K562 (cell line): ENCODE data around the gene CNGA4. TPM values are rescaled to one million over a fixed set of nuclear protein-coding genes. Genes with fewer than 3 reads are reported as not detected.

Experiments used
- ARID1B ChIP-seq: fragments of 450-650 bp; IDR thresholded peaks from 2 replicates; pipeline ENCODE4 v1.6.1; 2016; ENCODE audit warnings: antibody characterized with exemption, mild to moderate bottlenecking, inconsistent platforms
- BRCA1 ChIP-seq, 2 experiments: fragments of 450-650 bp in 1 of 2; sonication (generic) in 1 of 2; formaldehyde crosslinking in 1 of 2; IDR thresholded peaks; 2 replicates each; pipeline versions ENCODE4 v1.5.0 to v1.6.1; 2017 to 2020; ENCODE audit warnings: mild to moderate bottlenecking in 1 of 2, missing genetic modification reagents in 1 of 2
- CBFA2T2 ChIP-seq: fragments of 450-650 bp; conservative IDR thresholded peaks from 2 replicates; pipeline ENCODE4 v1.6.1; 2017; ENCODE audit warnings: mild to moderate bottlenecking
- DPF2 ChIP-seq: fragments of 450-650 bp; IDR thresholded peaks from 2 replicates; pipeline ENCODE4 v1.6.1; 2016
- GATAD2B ChIP-seq: fragments of 450-650 bp; IDR thresholded peaks from 2 replicates; pipeline ENCODE4 v1.6.1; 2017; ENCODE audit warnings: mild to moderate bottlenecking, borderline replicate concordance
- MAFK ChIP-seq: IDR thresholded peaks from 2 replicates; pipeline ENCODE4 v1.6.1; 2011; ENCODE audit warnings: low read length, improper control_type of control experiment
- POLR2G ChIP-seq: fragments of 200-400 bp; formaldehyde crosslinking; IDR thresholded peaks from 2 replicates; pipeline ENCODE4 v1.6.1; 2017; ENCODE audit warnings: low read depth, mild to moderate bottlenecking, antibody characterized with exemption, low read length, moderate library complexity
- PRDM10 ChIP-seq: fragments of 450-650 bp; IDR thresholded peaks from 2 replicates; pipeline ENCODE4 v1.6.1; 2018; ENCODE audit not compliant: partially characterized antibody
- PTTG1 ChIP-seq: fragments of 450-650 bp; IDR thresholded peaks from 2 replicates; pipeline ENCODE4 v1.6.1; 2016; ENCODE audit warnings: low read depth, mild to moderate bottlenecking, missing genetic modification characterization, missing compliant biosample characterization
- TAL1 ChIP-seq: fragments of 450-650 bp; IDR thresholded peaks from 2 replicates; pipeline ENCODE4 v1.6.1; 2016; ENCODE audit warnings: mild to moderate bottlenecking
- TRIM24 ChIP-seq, 2 experiments: fragments of 450-650 bp; IDR thresholded peaks; 2 replicates each; pipeline ENCODE4 v1.6.1; 2016
- XRCC3 ChIP-seq: fragments of 450-650 bp; IDR thresholded peaks from 2 replicates; pipeline ENCODE4 v1.6.1; 2017; ENCODE audit warnings: mild to moderate bottlenecking, moderate library complexity
- ZBTB2 ChIP-seq: fragments of 450-650 bp; IDR thresholded peaks from 2 replicates; pipeline ENCODE4 v1.6.1; 2016; ENCODE audit warnings: antibody characterized with exemption
- ZFP36 ChIP-seq: fragments of 150-350 bp; IDR thresholded peaks from 2 replicates; pipeline ENCODE4 v1.6.1; 2018; ENCODE audit warnings: low read length, low read depth; ENCODE audit not compliant: partially characterized antibody
- ZNF146 ChIP-seq: IDR thresholded peaks from one replicate; pipeline ENCODE4 v1.6.1; 2018; ENCODE audit warnings: missing compliant biosample characterization; ENCODE audit not compliant: unreplicated experiment
- polyA plus RNA-seq, 8 experiments: library from polyadenylated mRNA; depleted of rRNA in 4 of 8; stranded (reverse) in 5 of 8; unstranded in 3 of 8; fragments of >200 nt; fragmentation: Nextera tagmentation in 2 of 8; fragmentation: Illumina TruSeq in 1 of 8; extraction: Ambion mirVana in 2 of 8; extraction: Trizol in 1 of 8; gene quantifications; 2 replicates each; pipeline versions ENCODE4 v1.2.1 to v1.2.3, GENCODE V29; 2011 to 2014; ENCODE audit warnings: inconsistent platforms in 1 of 8, missing spikeins in 1 of 8
- total RNA-seq, 7 experiments: library from RNA; depleted of rRNA in 6 of 7; stranded (reverse); fragments of >200 nt in 6 of 7; fragmentation: Illumina TruSeq in 2 of 7; extraction: Trizol in 2 of 7; gene quantifications; 2 replicates each; pipeline versions ENCODE4 v1.2.1 to v1.2.3, GENCODE V29; 2011 to 2021; ENCODE audit warnings: low replicate concordance in 1 of 7

CNGA4 gene
- total and polyA plus RNA-seq, 9 of the 15 experiments (the other 6 are each of a cell fraction or from before 2014, with no cell fraction given): 0.04 to 0.09 (median 0.06) TPM; not detected in 6

- no peak for TF ChIP-seq ZBTB2
- no peak for TF ChIP-seq GATAD2B
- TF ChIP-seq ZNF146 (CRISPR knock-in tag): no peak
- TF ChIP-seq PRDM10: no peak
- peak in 1 of 2 experiments; percentile 32; a peak in 1 of 4 replicates for TF ChIP-seq TRIM24 (IDR thresholded peaks at IDR 0.05)
- TF ChIP-seq MAFK: no peak
- 0 out of 2 replicates have a peak, but pooled peaks have one; percentile 22 for TF ChIP-seq DPF2
- peak; percentile 84 for TF ChIP-seq CBFA2T2
- TF ChIP-seq POLR2G: no peak
- TF ChIP-seq ARID1B: peak; percentile 41; the same call in 1 of the 2 replicates
- TF ChIP-seq ZFP36: no peak
- no peak for TF ChIP-seq PTTG1 (tag)
- TF ChIP-seq BRCA1 (IDR thresholded peaks at IDR 0.05): no peak
- TF ChIP-seq BRCA1 (CRISPR knock-in tag; IDR thresholded peaks at IDR 0.05): no peak
- TF ChIP-seq TAL1: peak; percentile 42; the same call in 1 of the 2 replicates
- no peak for TF ChIP-seq XRCC3
Measured at GRCh38 chr11:6251990-6252473, 13.1 kb downstream of the CNGA4 start (continued).
